PFSK-1 (cell line): ENCODE measurements around the gene SOWAHB.

Experiments
- POLR2AphosphoS5 ChIP-seq: IDR thresholded peaks from 2 replicates; pipeline ENCODE4 v1.6.1; 2012; ENCODE audit warnings: low read depth, mild to moderate bottlenecking, control low read depth, low read length, moderate library complexity
- REST ChIP-seq, 2 experiments: IDR thresholded peaks; 2 replicates each; pipeline versions ENCODE4 v1.6.1 to v1.8.0; 2011 to 2012; ENCODE audit warnings: low read depth in 2 of 2, low read length in 2 of 2, control low read depth in 1 of 2, inconsistent platforms in 1 of 2, mild to moderate bottlenecking in 1 of 2, moderate library complexity in 1 of 2; ENCODE audit not compliant: insufficient read depth in 1 of 2
- TAF1 ChIP-seq: IDR thresholded peaks from 2 replicates; pipeline ENCODE4 v1.6.1; 2012; ENCODE audit warnings: low read length, control low read depth, borderline replicate concordance; ENCODE audit not compliant: insufficient read depth

GRCh38 chr4:76898949-76899645, 1.2 kb upstream of the SOWAHB start:
- no peak for TF ChIP-seq POLR2AphosphoS5
- no peak for TF ChIP-seq REST (IDR thresholded peaks at IDR 0.05; ENCODE audit: insufficient read depth in 1 of 2, low read depth in 2 of 2, low read length in 2 of 2)
- TF ChIP-seq TAF1 = no peak
